HCT116 (cell line): ENCODE data around the gene EEPD1. TPM values are rescaled to one million over a fixed set of nuclear protein-coding genes. Genes with fewer than 3 reads are reported as not detected.

Source experiments
- ATAC-seq: fragments of 200-7000 bp; cut with Tn5 transposase; 2 replicates; pipeline ENCODE4 v1.9.1; 2020; ENCODE audit warnings: mild to moderate bottlenecking, moderate library complexity
- BruUV-seq: library from RNA; stranded (reverse); fragments of 400-500 nt; replicated peaks from 2 replicates; lab custom pipeline; 2021; lab: Mats Ljungman, UMichigan
- CTCF ChIA-PET: fragments of 300-600 bp; sonication (Branson Sonifier 250); formaldehyde crosslinking; loops from one replicate; lab custom pipeline; 2021; ENCODE audit warnings: antibody characterized with exemption; lab: Charles Lee
- POLR2A ChIA-PET: fragments of 300-600, 350-600 bp; sonication (Branson Sonifier 250); formaldehyde crosslinking; loops from one replicate; lab custom pipeline; 2021; ENCODE audit warnings: antibody characterized with exemption; lab: Charles Lee
- RAD21 ChIA-PET, 2 experiments: fragments of 300-600 bp; sonication (Branson Sonifier 250); formaldehyde crosslinking; loops; one replicate each; lab custom pipeline; 2023; ENCODE audit warnings: low total read pairs in 2 of 2; ENCODE audit not compliant: uncharacterized antibody in 2 of 2, unreplicated experiment in 2 of 2, low non-redundant PET in 1 of 2; lab: Charles Lee
- DNase-seq: peaks from one replicate; pipeline ENCODE4 v3.0.0-alpha.2; 2010; ENCODE audit warnings: low read depth, low spot score
- H2AFZ ChIP-seq: fragments of 200-600 bp; shearing (Covaris generic), sonication (generic); 2 replicates; pipeline ENCODE4 v1.6.1; 2017; ENCODE audit warnings: low read depth, mixed run types, mixed read lengths, antibody characterized with exemption, low read length; ENCODE audit not compliant: poor library complexity, severe bottlenecking
- H3K27ac ChIP-seq: 2 replicates; pipeline ENCODE4 v1.5.1; 2012; ENCODE audit warnings: low read depth, low read length
- H3K27me3 ChIP-seq: fragments of 200-600 bp; sonication (generic); 2 replicates; pipeline ENCODE4 v1.6.1; 2016; ENCODE audit warnings: mixed run types, low read length, mixed read lengths; ENCODE audit not compliant: insufficient read depth
- H3K36me3 ChIP-seq, 2 experiments: fragments of 200-500 bp in 1 of 2; fragments of 200-600 bp in 1 of 2; sonication (Bioruptor generic) in 1 of 2; sonication (generic) in 1 of 2; 2 replicates each; pipeline versions ENCODE4 v1.5.1 to v1.6.1; 2014 to 2016; ENCODE audit warnings: low read length in 2 of 2, inconsistent platforms in 1 of 2, mixed read lengths in 1 of 2, mixed run types in 1 of 2; ENCODE audit not compliant: insufficient read depth in 2 of 2, control insufficient read depth in 1 of 2
- H3K4me1 ChIP-seq, 2 experiments: fragments of 200-600 bp in 1 of 2; sonication (generic) in 1 of 2; 2 replicates each; pipeline versions ENCODE4 v1.5.1 to v1.6.1; 2012 to 2017; ENCODE audit warnings: low read length in 2 of 2, inconsistent platforms in 1 of 2, mild to moderate bottlenecking in 1 of 2, mixed read lengths in 1 of 2, mixed run types in 1 of 2, moderate library complexity in 1 of 2; ENCODE audit not compliant: insufficient read depth in 2 of 2, control insufficient read depth in 1 of 2
- H3K4me2 ChIP-seq: fragments of 200-600 bp; sonication (generic); 2 replicates; pipeline ENCODE4 v1.6.1; 2017; ENCODE audit warnings: mixed run types, low read length, mixed read lengths
- H3K4me3 ChIP-seq, 2 experiments: fragments of 200-600 bp in 1 of 2; sonication (generic) in 1 of 2; replicated peaks in 1 of 2; 2 replicates each; pipeline ENCODE4 v1.5.1; 2011 to 2016; ENCODE audit warnings: low read length in 2 of 2, control low read depth in 1 of 2, low read depth in 1 of 2, mild to moderate bottlenecking in 1 of 2, mixed read lengths in 1 of 2, mixed run types in 1 of 2
- H3K79me2 ChIP-seq: fragments of 200-600 bp; sonication (generic); 2 replicates; pipeline ENCODE4 v1.6.1; 2017; ENCODE audit warnings: mild to moderate bottlenecking, mixed run types, low read length, moderate library complexity, mixed read lengths; ENCODE audit not compliant: insufficient read depth
- H3K9ac ChIP-seq: fragments of 200-600 bp; sonication (generic); 2 replicates; pipeline ENCODE4 v1.6.1; 2016; ENCODE audit warnings: low read length, mixed read lengths
- H3K9me2 ChIP-seq: fragments of 200-600 bp; sonication (generic), shearing (Covaris generic); 2 replicates; pipeline ENCODE4 v1.6.1; 2017; ENCODE audit warnings: mixed run types, mild to moderate bottlenecking, moderate library complexity; ENCODE audit not compliant: insufficient read depth
- H3K9me3 ChIP-seq, 2 experiments: fragments of 200-500 bp in 1 of 2; fragments of 200-600 bp in 1 of 2; sonication (Bioruptor generic) in 1 of 2; sonication (generic) in 1 of 2; 2 replicates each; pipeline ENCODE4 v1.6.1; 2014 to 2017; ENCODE audit warnings: low read length in 2 of 2, mixed read lengths in 2 of 2, inconsistent platforms in 1 of 2, low read depth in 1 of 2, mild to moderate bottlenecking in 1 of 2, mixed run types in 1 of 2, moderate library complexity in 1 of 2; ENCODE audit not compliant: control insufficient read depth in 1 of 2, insufficient read depth in 1 of 2
- H4K20me1 ChIP-seq: fragments of 200-600 bp; sonication (generic), shearing (Covaris generic); 2 replicates; pipeline ENCODE4 v1.6.1; 2017; ENCODE audit warnings: mixed run types, mild to moderate bottlenecking, moderate library complexity; ENCODE audit not compliant: insufficient read depth
- CBX3 ChIP-seq: IDR thresholded peaks from 2 replicates; pipeline ENCODE4 v1.6.1; 2012; ENCODE audit warnings: low read depth
- CEBPB ChIP-seq: IDR thresholded peaks from 2 replicates; pipeline ENCODE4 v1.6.1; 2012; ENCODE audit warnings: low read depth
- EZH2 ChIP-seq: fragments of 200-600 bp; sonication (generic); IDR thresholded peaks from 2 replicates; pipeline ENCODE4 v1.6.1; 2017; ENCODE audit warnings: antibody characterized with exemption, mixed run types
- EZH2phosphoT487 ChIP-seq: fragments of 200-600 bp; IDR thresholded peaks from 2 replicates; pipeline ENCODE4 v1.6.1; 2018; ENCODE audit warnings: antibody characterized with exemption, borderline replicate concordance
- FOSL1 ChIP-seq: IDR thresholded peaks from 2 replicates; pipeline ENCODE4 v1.6.1; 2012; ENCODE audit warnings: low read depth
- JUND ChIP-seq: IDR thresholded peaks from 2 replicates; pipeline ENCODE4 v1.6.1; 2012
- POLR2A ChIP-seq: IDR thresholded peaks from 2 replicates; pipeline ENCODE4 v1.7.0; 2011; ENCODE audit warnings: borderline replicate concordance; ENCODE audit not compliant: insufficient read depth, insufficient read length; ENCODE audit errors: extremely low read depth
- POLR2AphosphoS5 ChIP-seq: IDR thresholded peaks from 2 replicates; pipeline ENCODE4 v1.6.1; 2011; ENCODE audit warnings: mild to moderate bottlenecking, low read depth, low read length, moderate library complexity
- RAD21 ChIP-seq: IDR thresholded peaks from 2 replicates; pipeline ENCODE4 v1.6.1; 2012; ENCODE audit warnings: low read depth, mild to moderate bottlenecking
- SP1 ChIP-seq: IDR thresholded peaks from 2 replicates; pipeline ENCODE4 v1.6.1; 2012; ENCODE audit warnings: low read depth
- TCF7L2 ChIP-seq: IDR thresholded peaks from 2 replicates; pipeline ENCODE4 v1.7.0; 2011; ENCODE audit warnings: borderline replicate concordance, inconsistent platforms; ENCODE audit not compliant: insufficient read depth, insufficient read length; ENCODE audit errors: extremely low read depth
- YY1 ChIP-seq: IDR thresholded peaks from 2 replicates; pipeline ENCODE4 v1.6.1; 2011; ENCODE audit warnings: low read length, low read depth, moderate library complexity, mild to moderate bottlenecking; ENCODE audit not compliant: insufficient replicate concordance; ENCODE audit errors: extremely low read depth
- intact Hi-C: fragments of 100-400 bp; cut with micrococcal nuclease; formaldehyde crosslinking; loops from 2 replicates; pipeline ENCODE4 v1.10.0; 2022
- total RNA-seq: library from RNA; stranded (reverse); gene quantifications from one replicate; pipeline ENCODE4 v1.2.1, GENCODE V29; 2021; ENCODE audit not compliant: unreplicated experiment
- TF ChIP-seq, protein P1 (sequence below): IDR thresholded peaks from 2 replicates; pipeline ENCODE4 v1.6.1; 2011; ENCODE audit warnings: mild to moderate bottlenecking, low read length, moderate library complexity; ENCODE audit not compliant: insufficient replicate concordance; ENCODE audit errors: extremely low read depth
- TF ChIP-seq, protein P2 (sequence below), 3 experiments: fragments of 200-600 bp in 1 of 3; sonication (generic) in 1 of 3; IDR thresholded peaks in 2 of 3; conservative IDR thresholded peaks in 1 of 3; 2 replicates each; pipeline ENCODE4 v1.5.1; 2012 to 2017; ENCODE audit warnings: low read depth in 2 of 3, low read length in 2 of 3, antibody characterized with exemption in 1 of 3, borderline replicate concordance in 1 of 3, control low read depth in 1 of 3, mild to moderate bottlenecking in 1 of 3, mixed read lengths in 1 of 3, mixed run types in 1 of 3, moderate library complexity in 1 of 3; ENCODE audit not compliant: insufficient read depth in 1 of 3
- TF ChIP-seq, protein P3 (sequence below): IDR thresholded peaks from 2 replicates; pipeline ENCODE4 v1.6.1; 2012
- TF ChIP-seq, protein P4 (sequence below): IDR thresholded peaks from 2 replicates; pipeline ENCODE4 v1.6.1; 2012; ENCODE audit warnings: low read depth

Gene EEPD1
- total RNA-seq, 1 experiment from 2014 or later = 4.2 TPM

DNA sequence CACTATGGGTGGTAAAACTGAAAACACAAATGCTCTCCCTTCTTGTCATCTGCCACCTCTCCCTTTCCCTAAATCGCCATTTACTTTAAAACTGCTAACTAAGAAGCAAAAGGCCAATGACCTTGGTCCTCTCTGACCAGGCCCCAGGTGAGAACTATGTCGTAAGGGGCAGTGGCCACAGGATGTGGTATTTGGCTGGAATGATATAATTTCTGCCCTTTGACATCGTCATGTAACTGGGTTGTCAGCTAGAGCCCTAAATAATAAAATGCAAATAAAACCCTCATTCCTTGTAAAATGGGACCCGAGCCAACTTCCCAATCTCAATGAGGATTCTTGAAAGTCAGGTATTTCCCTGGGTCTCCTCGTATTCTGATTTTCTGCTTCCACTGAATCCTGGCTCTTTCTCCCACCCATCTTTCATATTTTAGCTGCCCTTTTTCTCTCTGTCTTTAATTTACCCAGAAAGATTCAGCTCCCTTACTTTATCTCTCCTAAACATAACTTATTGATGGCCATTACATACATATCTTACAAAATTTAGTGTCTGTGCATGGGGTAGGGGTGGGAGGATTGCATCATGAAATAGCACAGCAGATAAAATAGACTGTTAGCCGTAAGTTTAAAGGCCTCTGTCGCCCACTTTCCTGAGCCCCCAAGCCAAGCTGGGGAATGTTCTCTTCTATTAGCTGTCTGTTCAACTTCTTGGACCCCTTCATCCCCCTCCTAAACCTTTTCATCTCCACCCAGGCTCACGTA lies 3.2 kb upstream of the EEPD1 start:
- no peak for ATAC-seq
- TF ChIP-seq, protein P1, sequence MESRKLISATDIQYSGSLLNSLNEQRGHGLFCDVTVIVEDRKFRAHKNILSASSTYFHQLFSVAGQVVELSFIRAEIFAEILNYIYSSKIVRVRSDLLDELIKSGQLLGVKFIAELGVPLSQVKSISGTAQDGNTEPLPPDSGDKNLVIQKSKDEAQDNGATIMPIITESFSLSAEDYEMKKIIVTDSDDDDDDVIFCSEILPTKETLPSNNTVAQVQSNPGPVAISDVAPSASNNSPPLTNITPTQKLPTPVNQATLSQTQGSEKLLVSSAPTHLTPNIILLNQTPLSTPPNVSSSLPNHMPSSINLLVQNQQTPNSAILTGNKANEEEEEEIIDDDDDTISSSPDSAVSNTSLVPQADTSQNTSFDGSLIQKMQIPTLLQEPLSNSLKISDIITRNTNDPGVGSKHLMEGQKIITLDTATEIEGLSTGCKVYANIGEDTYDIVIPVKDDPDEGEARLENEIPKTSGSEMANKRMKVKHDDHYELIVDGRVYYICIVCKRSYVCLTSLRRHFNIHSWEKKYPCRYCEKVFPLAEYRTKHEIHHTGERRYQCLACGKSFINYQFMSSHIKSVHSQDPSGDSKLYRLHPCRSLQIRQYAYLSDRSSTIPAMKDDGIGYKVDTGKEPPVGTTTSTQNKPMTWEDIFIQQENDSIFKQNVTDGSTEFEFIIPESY = no peak
- TF ChIP-seq, protein P2, sequence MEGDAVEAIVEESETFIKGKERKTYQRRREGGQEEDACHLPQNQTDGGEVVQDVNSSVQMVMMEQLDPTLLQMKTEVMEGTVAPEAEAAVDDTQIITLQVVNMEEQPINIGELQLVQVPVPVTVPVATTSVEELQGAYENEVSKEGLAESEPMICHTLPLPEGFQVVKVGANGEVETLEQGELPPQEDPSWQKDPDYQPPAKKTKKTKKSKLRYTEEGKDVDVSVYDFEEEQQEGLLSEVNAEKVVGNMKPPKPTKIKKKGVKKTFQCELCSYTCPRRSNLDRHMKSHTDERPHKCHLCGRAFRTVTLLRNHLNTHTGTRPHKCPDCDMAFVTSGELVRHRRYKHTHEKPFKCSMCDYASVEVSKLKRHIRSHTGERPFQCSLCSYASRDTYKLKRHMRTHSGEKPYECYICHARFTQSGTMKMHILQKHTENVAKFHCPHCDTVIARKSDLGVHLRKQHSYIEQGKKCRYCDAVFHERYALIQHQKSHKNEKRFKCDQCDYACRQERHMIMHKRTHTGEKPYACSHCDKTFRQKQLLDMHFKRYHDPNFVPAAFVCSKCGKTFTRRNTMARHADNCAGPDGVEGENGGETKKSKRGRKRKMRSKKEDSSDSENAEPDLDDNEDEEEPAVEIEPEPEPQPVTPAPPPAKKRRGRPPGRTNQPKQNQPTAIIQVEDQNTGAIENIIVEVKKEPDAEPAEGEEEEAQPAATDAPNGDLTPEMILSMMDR (IDR thresholded peaks at IDR 0.05 in 2 of 3, conservative IDR thresholded peaks at IDR 0.05 in 1 of 3; ENCODE audit: borderline replicate concordance in 1 of 3, insufficient read depth in 1 of 3, low read depth in 2 of 3, low read length in 2 of 3) = no peak
- no peak for TF ChIP-seq EZH2phosphoT487
- no peak for TF ChIP-seq POLR2AphosphoS5
- no peak for TF ChIP-seq JUND
- TF ChIP-seq, protein P3, sequence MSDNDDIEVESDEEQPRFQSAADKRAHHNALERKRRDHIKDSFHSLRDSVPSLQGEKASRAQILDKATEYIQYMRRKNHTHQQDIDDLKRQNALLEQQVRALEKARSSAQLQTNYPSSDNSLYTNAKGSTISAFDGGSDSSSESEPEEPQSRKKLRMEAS = no peak
- TF ChIP-seq, protein P4, sequence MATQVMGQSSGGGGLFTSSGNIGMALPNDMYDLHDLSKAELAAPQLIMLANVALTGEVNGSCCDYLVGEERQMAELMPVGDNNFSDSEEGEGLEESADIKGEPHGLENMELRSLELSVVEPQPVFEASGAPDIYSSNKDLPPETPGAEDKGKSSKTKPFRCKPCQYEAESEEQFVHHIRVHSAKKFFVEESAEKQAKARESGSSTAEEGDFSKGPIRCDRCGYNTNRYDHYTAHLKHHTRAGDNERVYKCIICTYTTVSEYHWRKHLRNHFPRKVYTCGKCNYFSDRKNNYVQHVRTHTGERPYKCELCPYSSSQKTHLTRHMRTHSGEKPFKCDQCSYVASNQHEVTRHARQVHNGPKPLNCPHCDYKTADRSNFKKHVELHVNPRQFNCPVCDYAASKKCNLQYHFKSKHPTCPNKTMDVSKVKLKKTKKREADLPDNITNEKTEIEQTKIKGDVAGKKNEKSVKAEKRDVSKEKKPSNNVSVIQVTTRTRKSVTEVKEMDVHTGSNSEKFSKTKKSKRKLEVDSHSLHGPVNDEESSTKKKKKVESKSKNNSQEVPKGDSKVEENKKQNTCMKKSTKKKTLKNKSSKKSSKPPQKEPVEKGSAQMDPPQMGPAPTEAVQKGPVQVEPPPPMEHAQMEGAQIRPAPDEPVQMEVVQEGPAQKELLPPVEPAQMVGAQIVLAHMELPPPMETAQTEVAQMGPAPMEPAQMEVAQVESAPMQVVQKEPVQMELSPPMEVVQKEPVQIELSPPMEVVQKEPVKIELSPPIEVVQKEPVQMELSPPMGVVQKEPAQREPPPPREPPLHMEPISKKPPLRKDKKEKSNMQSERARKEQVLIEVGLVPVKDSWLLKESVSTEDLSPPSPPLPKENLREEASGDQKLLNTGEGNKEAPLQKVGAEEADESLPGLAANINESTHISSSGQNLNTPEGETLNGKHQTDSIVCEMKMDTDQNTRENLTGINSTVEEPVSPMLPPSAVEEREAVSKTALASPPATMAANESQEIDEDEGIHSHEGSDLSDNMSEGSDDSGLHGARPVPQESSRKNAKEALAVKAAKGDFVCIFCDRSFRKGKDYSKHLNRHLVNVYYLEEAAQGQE = no peak
- no peak for TF ChIP-seq CBX3
- no peak for TF ChIP-seq SP1
- TF ChIP-seq RAD21 = no peak
- no peak for TF ChIP-seq FOSL1
- no peak for TF ChIP-seq POLR2A
- no peak for TF ChIP-seq TCF7L2
- TF ChIP-seq CEBPB = no peak
- TF ChIP-seq YY1 = no peak
- TF ChIP-seq EZH2 = no peak
- CTCF ChIA-PET = interaction anchor here (2.2 kb wide), 1 partner anchor 42 kb away, joined by 5 read pairs; no protein-coding TSS in a partner anchor
- Histone ChIP-seq H3K4me3 (no peak overlapping the region), H3K27ac (no peak overlapping the region), H3K79me2 (no peaks in the 10 kb centered on the region), H3K9me3 (no peaks in the 10 kb centered on the region), H3K9me2 (no peaks in the 10 kb centered on the region), H3K36me3 (no peaks in the 10 kb centered on the region), H3K27me3 (no peaks in the 10 kb centered on the region), H3K4me1 (peaks cover 8 to 16% of the 10 kb centered on the region in 2 experiments), H3K4me2 (no peak overlapping the region), H3K9ac (no peak overlapping the region), H2AFZ (no peak overlapping the region), H4K20me1 (no peaks in the 10 kb centered on the region)
- POLR2A ChIA-PET = no interaction called here
- intact Hi-C loops = loop anchor here (2.0 kb wide), 1 partner anchor 43 kb away; no protein-coding TSS in a partner anchor
- RAD21 ChIA-PET = no interaction called here
- no peak for DNase-seq
- no TSS peak for BruUV-seq
